HG02610 (cell line): Measurements from ENCODE around the gene SAG.
A peak's percentile ranks its signal among the peaks of the same experiment; 100 is the strongest.
"Not testable (repeated sequence)": the region's sequence is repeated elsewhere in the genome, so short reads cannot be mapped to it uniquely, and the experiment has no call there.

Experiments used
- ATAC-seq: cut with Tn5 transposase; IDR thresholded peaks from one replicate; pipeline ENCODE4 v1.9.1; 2021; ENCODE audit warnings: mild to moderate bottlenecking, moderate library complexity; ENCODE audit not compliant: unreplicated experiment

Gene SAG

GRCh38 chr2:233374776-233375175, 67.2 kb downstream of the SAG start:
- not testable (repeated sequence) for ATAC-seq

- ATAC-seq = no peak
These were observed 68.1 kb downstream of the SAG start for GRCh38 chr2:233375490-233376314.

GRCh38 chr2:233379034-233379433, 71.4 kb downstream of the SAG start:
- ATAC-seq = no peak

GRCh38 chr2:233379441-233379840, 71.8 kb downstream of the SAG start:
- no peak for ATAC-seq

- peak; percentile 41 for ATAC-seq
These were observed 72.7 kb downstream of the SAG start for GRCh38 chr2:233380132-233380895.

GRCh38 chr2:233380995-233381637, 73.5 kb downstream of the SAG start:
- no peak for ATAC-seq

- no peak for ATAC-seq
These were observed 74.0 kb downstream of the SAG start for GRCh38 chr2:233381638-233381995.

GRCh38 chr2:233384015-233384414, 76.4 kb downstream of the SAG start:
- ATAC-seq = no peak

- no peak for ATAC-seq
These were observed 77.3 kb downstream of the SAG start for GRCh38 chr2:233384811-233385488.

- ATAC-seq = peak; percentile 43
These were observed 78.0 kb downstream of the SAG start for GRCh38 chr2:233385489-233386044.

- ATAC-seq = no peak
These were observed 78.9 kb downstream of the SAG start for GRCh38 chr2:233386382-233387041.

GRCh38 chr2:233387225-233387624, 79.6 kb downstream of the SAG start:
- ATAC-seq = no peak

GRCh38 chr2:233387667-233388528, 80.3 kb downstream of the SAG start:
- ATAC-seq = no peak

- ATAC-seq = no peak
These were observed 82.0 kb downstream of the SAG start for GRCh38 chr2:233389601-233390125.

GRCh38 chr2:233395687-233396086, 88.1 kb downstream of the SAG start:
- ATAC-seq = no peak
